HG03354 (cell line): Measurements from ENCODE around the gene NEK2.
"Not testable (repeated sequence)": the region's sequence is repeated elsewhere in the genome, so short reads cannot be mapped to it uniquely, and the experiment has no call there.

ENCODE experiments used
- ATAC-seq: cut with Tn5 transposase; IDR thresholded peaks from one replicate; pipeline ENCODE4 v1.9.1; 2021; ENCODE audit warnings: mild to moderate bottlenecking; ENCODE audit not compliant: unreplicated experiment, poor library complexity, severe bottlenecking

The NEK2 gene

DNA sequence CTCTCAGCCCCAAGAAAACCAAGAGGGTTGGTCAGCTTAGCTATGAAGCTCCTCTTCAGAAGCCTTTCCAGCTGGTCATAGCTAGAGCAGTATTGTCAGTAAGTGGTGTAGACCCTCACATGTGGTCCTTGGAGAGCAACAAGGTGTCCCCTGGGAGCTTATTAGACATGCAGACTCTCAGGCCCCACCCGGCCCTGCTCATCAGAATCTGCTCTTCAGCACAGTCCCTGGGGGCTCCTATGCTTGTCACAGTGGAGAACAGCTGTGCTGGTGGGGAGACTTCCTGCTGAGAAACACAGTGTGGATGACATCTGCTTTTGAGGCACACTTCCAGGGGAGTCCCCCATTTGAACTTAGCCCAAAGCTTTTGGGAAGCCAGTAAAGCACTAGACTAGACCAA lies 21.9 kb upstream of the NEK2 start:
- ATAC-seq = peak; percentile 85

DNA sequence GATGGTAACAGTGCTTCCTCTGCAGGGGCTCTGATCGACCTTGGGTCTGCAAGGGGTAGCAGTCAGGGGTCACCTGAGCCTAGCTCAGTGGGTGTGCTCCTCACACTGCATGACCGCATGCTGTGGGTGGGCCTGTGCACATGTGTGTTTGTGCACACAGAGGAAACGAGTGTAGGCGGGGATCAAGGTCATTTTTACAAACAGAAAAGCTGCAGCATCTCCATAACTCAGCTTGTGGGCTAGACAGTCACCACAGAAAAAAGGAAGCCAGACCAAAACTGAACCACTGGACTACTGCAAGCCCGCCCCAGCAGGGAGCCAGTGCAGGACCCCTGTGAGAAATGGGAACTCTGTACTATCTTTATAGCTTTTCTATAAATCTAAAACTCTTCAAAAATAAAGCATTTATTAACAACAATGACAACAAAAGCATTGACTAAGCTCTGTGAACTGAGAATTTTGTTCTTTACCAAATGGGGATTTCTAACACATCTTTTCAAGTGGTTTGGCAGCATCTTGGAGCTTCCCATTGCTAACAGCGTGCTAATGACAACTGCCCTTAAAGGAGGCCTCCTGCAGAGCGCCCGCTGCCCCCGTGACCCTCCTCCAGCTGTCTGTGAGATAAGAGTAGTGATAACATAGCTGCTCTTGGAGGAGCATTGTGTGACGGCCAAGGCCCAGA lies 19.9 kb upstream of the NEK2 start:
- ATAC-seq = peak; percentile 28

DNA sequence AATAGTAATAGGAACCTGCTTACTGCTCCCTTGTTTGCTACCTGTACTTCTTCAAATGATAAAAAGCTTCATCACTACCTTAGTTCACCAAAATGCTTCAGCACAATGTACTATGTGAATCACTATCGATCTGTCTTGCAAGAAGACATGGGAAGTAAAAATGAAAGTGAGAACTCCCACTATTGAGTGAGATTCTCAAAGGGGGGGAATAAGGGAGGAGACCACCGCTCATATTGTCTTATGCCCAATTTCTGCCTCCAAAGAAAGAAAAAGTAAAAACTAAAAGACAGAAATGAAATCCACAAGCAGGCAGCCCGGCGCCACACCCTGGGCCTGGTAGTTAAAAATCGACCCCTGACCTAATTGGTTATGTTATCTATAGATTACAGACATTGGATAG lies 18.5 kb upstream of the NEK2 start:
- not testable (repeated sequence) for ATAC-seq

DNA sequence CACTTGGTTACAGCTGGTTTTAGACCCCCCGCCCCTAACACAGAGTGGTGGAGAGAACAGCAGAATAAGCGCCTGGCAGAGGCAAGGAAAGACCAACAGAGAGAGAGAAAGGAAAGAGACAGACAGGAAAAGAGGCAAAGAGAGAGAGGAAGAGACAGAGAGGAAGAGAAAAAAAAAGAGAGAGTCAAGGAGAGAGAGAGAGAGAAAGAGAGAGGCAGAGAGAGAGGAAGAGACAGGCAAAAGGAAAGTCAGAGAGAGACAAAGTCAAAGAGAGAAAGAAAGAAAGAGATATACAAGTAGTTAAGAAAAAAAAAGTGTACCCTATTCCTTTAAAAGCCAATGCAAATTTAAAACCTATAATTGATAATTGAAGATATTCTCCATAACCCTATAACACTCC lies 13.0 kb upstream of the NEK2 start:
- ATAC-seq = no peak

DNA sequence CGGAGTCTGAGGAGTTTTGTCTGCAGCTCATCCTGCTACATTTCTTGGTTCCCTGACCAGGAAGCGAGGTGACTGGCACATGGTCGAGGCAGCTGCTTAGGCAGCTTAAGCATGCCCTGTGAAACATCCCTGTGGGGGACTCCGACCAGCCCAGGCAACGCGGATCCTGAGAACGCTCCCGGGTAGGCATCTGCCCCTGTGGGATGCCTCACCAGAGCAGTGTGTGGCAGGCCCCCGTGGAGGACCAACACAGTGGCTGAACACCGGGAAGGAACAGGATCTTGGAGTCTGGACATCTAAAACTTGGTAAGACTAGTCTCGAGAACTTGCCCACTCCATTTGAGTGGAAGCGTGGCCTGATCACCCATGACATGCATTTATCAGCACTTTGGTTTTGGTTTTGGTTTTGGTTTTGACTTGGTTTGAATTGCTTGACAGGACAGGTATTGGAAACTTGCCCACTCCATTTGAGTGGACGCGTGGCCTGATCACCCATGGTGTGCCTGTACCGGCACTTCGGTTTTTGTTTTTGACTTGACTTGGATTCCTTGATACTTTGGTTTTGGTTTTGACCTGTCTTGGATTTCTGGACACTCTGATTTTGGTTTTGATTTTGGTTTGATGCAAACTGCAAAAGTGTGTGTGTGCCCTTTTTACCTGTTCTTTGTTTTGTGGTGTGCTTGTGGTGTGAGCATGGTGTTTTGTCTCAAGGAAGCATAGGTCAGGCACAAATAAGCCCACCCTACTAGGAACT lies 12.2 kb upstream of the NEK2 start:
- no peak for ATAC-seq

DNA sequence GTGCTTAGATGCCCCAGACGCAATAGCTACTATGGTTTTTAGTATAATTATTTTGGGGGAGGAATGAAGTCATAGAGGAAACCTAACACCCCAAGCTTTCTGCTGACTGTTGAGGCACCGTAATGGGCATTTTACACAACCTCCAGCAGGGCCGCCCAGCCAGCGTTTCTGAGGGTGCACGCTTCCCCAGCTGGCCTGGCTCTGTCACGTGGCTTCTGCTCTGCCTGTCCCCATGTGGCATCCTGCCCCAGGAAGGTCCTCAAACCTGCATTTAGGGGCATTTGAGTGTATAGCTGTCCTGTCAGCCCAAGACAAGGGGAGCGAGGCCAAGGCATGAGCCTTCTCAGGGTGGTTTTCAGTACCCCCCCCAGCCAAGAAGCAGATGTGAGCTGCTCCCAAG lies 10.4 kb upstream of the NEK2 start:
- ATAC-seq = no peak

DNA sequence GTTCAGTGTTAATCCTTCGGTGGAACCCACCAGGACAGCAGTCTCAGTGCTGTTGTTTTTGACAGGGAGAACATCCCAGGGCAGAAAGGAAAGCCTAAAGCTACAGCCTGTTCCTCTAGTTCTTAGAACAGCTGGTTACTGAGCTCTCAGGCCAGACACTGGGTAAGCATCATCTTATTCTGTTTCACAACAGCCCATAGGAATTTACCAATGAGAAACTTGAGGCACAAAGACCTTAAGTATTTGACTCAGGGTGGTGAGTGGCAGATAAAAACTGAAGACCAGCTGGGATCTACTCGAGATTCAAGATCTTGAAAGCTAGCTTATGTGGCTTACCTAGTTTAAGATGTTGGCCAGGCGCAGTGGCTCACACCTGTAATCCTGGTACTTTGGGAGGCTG lies 9.4 kb upstream of the NEK2 start:
- ATAC-seq = no peak

DNA sequence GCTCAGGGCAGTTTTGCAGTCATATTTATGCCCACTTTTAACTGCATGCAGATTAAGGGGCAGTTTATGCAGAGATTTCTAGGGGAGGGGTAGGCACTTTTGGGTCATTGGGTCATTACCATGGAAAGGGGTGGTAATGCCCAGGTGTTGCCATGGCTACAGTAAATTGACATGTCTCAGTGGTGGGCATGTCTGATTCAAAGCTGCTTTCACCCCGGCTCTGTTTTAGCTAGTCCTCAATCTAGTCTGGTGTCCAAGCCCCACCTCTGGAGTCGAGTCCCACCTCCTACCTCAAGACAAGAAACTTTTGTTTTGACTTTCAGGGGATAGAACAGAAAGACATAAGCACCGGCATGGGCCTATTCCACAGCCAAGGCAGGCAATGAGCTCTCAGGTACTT lies 8.9 kb upstream of the NEK2 start:
- ATAC-seq = no peak

DNA sequence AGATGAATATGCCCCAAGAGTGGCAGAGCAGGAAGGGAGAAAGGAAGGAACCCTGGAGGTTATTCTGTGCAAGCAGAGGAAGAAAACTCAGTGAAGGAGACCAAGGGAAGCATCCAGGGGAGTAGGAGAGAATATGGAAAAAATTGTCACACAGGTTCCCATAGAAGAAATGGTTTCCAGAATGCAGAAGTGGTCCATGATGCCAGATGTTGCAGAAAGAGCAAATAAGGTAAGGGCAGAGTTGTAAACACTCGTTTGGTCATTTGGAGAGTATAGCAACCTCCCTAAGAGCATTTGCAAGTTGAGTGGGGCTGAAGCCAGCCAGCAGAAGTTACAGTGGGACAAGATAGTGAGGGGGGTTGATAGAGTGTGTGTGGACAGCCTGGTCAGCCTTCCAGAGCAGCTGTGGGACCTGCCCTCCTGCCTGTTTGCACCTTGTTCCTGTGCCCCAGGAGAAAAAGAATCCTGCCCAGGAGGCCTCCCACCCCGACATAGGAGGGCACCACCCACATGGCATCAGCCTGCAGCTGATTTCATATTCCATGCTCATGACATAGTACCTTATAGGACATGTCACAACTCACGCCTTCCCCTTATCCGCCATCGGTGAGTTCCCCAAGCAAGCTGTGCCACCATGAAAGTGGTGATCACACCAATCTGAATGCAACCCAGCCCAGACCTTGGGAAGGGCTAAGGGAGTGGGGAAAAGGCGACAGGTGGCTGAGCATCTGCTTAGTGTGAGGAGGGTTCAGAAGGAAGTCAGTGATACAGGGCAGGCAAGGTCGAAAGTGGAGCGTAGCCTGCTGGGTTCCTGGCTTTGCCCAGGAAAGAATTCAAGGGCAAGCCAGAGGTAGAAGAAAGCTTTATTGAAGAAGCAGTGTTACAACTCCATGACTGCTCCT lies 8.2 kb upstream of the NEK2 start:
- ATAC-seq = no peak

DNA sequence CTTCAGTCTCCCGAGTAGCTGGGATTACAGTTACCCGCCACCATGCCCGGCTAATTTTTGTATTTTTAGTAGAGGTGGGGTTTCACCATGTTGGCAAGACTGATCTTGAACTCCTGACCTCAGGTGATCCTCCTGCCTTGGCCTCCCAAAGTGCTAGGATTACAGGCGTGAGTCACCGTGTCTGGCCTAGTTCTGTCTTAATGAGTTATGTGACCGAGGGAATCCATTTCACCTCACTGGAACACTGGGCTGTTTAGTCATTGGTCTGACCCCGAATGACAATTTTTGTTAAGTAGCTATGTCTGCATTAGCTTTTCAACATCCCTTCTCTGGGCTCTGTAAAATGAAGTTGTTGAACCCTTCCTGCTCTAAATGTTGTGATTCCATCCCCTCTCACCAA lies 6.8 kb upstream of the NEK2 start:
- ATAC-seq = not testable (repeated sequence)

DNA sequence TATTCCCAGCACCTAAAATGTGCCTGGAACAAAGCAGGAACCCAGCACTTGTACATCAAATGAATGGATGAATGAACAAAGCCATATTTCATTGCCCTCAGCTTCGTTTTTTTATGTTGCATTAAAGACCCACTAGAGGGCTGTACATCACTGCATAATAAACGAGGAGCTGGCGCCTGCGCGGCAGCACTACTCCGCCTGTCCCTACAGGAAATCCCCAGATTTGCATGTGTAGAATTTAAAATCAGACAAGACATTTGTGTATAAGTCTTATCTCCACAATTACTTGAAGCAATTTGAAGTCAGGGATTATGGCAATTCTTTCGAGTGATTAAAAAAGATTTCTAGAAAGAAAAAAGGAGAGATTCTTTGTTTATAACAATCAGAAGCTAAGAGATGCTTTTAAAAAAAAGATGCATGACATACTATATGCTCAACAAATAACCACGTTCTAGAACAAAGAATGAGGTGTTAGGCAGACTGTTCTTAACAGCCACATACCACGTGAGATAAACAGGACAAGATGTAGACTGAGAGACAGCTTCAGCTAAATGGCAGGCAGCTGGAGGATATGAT lies 5.4 kb upstream of the NEK2 start:
- peak; percentile 80 for ATAC-seq

DNA sequence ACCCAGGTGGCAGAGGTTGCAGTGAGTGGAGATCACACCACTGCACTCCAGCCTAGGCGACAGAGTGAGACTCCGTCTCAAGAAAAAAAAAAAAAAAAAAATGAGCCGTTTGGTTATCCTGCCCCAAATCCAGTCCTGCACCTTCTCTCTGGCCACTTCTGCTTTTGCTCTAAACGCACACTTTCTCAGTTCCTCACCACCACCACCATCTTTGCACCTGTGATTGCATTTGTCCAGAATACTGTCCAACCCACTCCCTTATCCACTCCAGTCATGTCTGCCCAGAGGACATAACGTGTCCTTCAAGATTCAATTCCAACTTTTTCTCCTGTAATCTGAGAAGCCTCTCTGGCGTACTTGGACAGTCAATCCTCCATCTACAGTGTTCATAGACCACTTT lies 2.2 kb upstream of the NEK2 start:
- peak; percentile 22 for ATAC-seq

DNA sequence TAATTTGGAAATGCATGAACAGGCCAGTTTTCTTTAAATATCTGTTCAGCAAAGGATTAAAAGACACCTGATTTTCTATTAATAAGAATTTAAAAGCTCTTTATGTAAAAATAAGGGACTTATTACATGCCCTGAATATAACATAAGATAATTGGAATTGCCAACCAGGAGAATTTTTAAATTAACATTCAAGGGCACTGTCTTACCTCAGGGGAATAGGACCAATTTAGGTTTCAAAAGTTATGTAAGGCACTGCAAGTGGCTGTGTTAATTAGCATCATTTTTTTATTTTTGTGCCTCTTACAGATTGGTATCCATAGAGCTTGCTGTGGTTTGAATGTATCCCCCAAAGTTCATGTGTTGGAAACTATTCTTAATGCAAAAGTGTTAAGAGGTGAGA lies 1.3 kb upstream of the NEK2 start:
- ATAC-seq = no peak

DNA sequence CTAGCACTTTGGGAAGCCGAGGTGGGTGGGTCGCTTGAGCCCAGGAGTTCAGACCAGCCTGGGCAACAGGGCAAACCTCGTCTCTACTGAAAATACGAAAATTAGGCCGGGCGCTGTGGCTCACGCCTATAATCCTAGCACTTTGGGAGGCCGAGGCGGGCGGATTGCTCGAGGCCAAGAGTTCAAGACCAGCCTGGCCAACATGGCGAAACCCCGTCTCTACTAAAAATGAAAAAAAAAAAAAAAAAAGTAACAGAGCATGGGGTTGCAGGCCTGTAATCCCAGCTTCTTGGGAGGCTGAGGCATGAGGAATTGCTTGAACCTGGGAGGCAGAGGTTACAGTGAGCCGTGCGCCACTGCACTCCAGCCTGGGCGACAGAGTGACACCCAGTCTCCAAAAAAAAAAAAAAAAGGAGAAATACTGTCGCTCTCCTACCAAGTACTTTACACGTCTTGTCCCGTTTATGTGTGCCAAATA lies 724 bp upstream of the NEK2 start:
- ATAC-seq = no peak

DNA sequence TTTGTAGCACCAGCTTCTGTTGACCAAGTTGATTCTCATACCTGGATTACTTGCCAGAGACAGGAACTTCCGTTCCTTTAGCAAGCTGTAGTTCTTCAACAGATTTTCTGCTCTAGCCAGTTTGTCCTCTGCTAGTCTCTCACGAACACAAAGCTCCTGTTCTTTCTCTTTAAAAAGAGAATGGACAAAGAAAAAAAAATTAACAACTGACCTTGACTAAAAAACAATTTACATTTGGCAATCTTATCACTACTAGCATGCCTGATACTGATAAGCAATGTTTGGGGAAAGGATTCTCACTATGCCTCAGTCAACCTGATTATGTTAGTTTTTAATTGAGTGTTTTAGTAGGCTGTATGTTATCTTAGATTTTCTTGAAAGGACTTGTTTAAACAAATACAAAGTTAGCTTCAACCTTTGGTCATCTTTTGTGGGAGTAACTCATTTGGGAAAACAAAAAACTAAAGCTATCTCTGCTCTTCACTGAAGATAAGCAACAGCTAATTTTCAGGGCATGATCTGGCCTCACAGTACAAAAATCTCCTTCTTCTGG lies 8.3 kb downstream of the NEK2 start:
- no peak for ATAC-seq

DNA sequence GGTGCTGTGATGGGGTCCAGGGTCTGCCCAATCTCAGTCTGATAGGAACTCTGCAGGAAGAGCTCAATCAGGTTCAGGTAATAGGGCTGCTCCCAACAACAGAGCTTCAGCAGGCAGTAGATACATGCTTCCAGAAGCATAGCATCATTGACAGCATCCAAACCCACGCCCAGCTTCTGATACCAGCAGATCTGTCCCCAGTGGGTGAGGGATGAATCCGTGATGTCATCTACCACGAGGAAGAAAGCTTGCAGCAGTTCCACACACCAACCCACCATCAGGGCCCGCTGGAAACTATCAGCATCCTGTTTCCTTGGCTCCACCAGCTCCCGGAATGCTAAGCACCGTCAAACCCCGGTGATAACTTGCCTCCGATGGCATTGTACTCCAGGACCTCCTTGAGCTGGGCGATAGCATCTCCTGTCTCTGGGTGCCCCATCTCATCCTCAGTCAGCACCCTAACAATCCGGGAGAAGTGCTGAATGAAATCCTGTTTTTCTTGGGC lies 14.7 kb downstream of the NEK2 start:
- no peak for ATAC-seq

DNA sequence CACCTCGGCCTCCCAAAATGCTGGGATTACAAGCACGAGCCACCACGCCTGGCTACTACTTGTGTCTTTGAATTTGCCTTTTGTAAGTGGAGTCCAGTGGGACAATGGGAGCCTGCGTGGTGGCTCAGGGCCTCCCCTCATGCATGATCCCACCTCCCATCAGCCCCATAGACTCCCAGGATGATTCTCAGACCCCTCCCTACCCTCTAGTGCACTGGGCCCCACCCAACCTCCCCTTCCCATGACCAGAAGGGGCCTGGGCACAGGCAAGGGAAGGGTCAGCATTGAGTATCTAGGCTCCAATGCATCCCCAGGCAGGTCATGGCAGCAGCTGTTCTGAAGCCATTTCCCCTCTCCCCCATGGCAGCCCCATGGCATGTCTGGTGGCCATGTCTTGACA lies 18.7 kb downstream of the NEK2 start:
- no peak for ATAC-seq

DNA sequence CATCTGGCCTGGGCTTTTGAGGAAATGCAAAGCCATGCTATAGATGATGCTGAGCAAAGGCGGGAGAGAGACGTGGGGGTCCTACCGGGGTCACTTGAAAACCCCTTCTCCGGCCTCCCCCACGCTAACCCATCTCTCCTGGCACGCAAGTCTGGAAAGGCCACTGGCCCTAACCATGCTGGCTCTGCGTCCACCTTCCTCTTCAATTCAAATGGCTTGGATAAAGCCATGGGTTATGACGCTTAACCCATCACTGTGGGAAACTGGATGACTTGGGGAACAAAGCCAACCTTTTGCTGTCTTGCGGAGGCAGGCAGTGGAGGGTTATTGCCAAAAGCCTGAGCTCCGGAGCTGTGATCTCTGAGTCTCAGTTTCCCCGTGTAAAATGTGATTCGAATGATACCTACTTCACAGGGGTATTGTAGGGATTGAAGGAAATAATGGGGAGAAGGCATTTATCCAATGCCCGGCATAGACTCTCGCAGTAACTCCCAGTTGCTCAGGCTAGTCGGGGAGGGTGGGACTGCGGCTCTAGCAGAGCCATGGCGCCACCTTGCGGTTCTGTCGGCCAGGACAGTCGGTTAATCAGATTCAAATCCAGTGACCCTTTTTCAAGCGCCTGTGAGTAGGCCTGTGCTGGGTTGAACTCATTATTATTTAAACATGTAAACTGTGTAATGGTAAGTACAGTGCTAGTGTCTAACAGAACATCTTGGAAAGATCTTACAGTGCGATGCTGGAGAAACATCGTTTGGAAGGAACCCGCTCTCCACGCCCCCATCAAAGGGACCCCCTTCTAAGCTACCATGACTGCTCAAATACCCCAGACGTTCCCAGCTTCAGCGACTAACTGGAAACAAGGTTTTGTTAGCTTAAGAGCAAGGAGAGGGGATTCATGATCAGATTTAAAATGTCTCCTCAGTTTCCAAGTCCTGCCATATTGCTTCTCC lies 20.3 kb downstream of the NEK2 start:
- ATAC-seq = peak; percentile 92
